MCF 10A (cell line): ENCODE results near the gene DDX50. TPM values are rescaled to one million over a fixed set of nuclear protein-coding genes. Genes with fewer than 3 reads are reported as not detected.

Source experiments
- BruUV-seq: library from RNA; stranded (reverse); fragments of 400-500 nt; replicated peaks from 2 replicates; lab custom pipeline; 2021; lab: Mats Ljungman, UMichigan
- CTCF ChIA-PET: fragments of 300-600 bp; sonication (Branson Sonifier 250); formaldehyde crosslinking; extraction: SDS; loops from one replicate; lab custom pipeline; 2021; ENCODE audit warnings: antibody characterized with exemption, inconsistent platforms; lab: Yijun Ruan, JAX
- POLR2A ChIA-PET: fragments of 300-600, 350-650 bp; sonication (Branson Sonifier 250); formaldehyde crosslinking; extraction: SDS; loops from one replicate; lab custom pipeline; 2020; ENCODE audit warnings: antibody characterized with exemption, inconsistent platforms; lab: Yijun Ruan, JAX
- DNase-seq: peaks from one replicate; pipeline ENCODE4 v3.0.0-alpha.2; 2018; ENCODE audit not compliant: unreplicated experiment
- H3K27ac Mint-ChIP-seq: one replicate; pipeline ENCODE4 v1.8.0; 2022; ENCODE audit warnings: mild to moderate bottlenecking, low read depth, mixed read lengths; ENCODE audit not compliant: unreplicated experiment
- H3K27me3 Mint-ChIP-seq: one replicate; pipeline ENCODE4 v1.8.0; 2022; ENCODE audit warnings: mixed read lengths; ENCODE audit not compliant: insufficient read depth, unreplicated experiment
- H3K36me3 Mint-ChIP-seq: one replicate; pipeline ENCODE4 v1.8.0; 2022; ENCODE audit warnings: mild to moderate bottlenecking, moderate library complexity, mixed read lengths; ENCODE audit not compliant: insufficient read depth, unreplicated experiment
- H3K4me1 Mint-ChIP-seq: one replicate; pipeline ENCODE4 v1.8.0; 2022; ENCODE audit warnings: mixed read lengths; ENCODE audit not compliant: insufficient read depth, unreplicated experiment
- H3K4me3 Mint-ChIP-seq: one replicate; pipeline ENCODE4 v1.8.0; 2022; ENCODE audit warnings: mild to moderate bottlenecking, moderate library complexity, mixed read lengths; ENCODE audit not compliant: unreplicated experiment
- H3K9me3 Mint-ChIP-seq: one replicate; pipeline ENCODE4 v1.8.0; 2022; ENCODE audit warnings: mixed read lengths; ENCODE audit not compliant: unreplicated experiment
- CTCF ChIP-seq: fragments of 200-600 bp; IDR thresholded peaks from one replicate; pipeline ENCODE4 v1.8.0; 2022; ENCODE audit warnings: antibody characterized with exemption, mild to moderate bottlenecking; ENCODE audit not compliant: unreplicated experiment
- intact Hi-C: fragments of 100-400 bp; cut with micrococcal nuclease; formaldehyde crosslinking; loops from 2 replicates; pipeline ENCODE4 v1.14.1; 2022
- total RNA-seq: library from RNA; stranded (reverse); gene quantifications from 2 replicates; pipeline ENCODE4 v1.2.3, GENCODE V29; 2022

Gene DDX50
- total RNA-seq, 1 experiment from 2014 or later, result 66.3 TPM

GRCh38 chr10:68870545-68871104, 30.5 kb upstream of the DDX50 start:
- no peak for TF ChIP-seq CTCF
- ChIA-PET CTCF (no interaction called here), POLR2A (no interaction called here)
- Mint-ChIP-seq H3K27me3 (no peaks in the 10 kb centered on the region), H3K27ac (no peak overlapping the region), H3K9me3 (peaks cover 11% of the 10 kb centered on the region), H3K36me3 (no peaks in the 10 kb centered on the region), H3K4me1 (no peaks in the 10 kb centered on the region), H3K4me3 (no peak overlapping the region)
- no peak for DNase-seq
- intact Hi-C loops, result no loop called here
- BruUV-seq, result no TSS peak

- Mint-ChIP-seq H3K4me3 (no peak overlapping the region), H3K27ac (no peak overlapping the region), H3K9me3 (peaks cover 11% of the 10 kb centered on the region), H3K36me3 (no peaks in the 10 kb centered on the region), H3K27me3 (no peaks in the 10 kb centered on the region), H3K4me1 (no peaks in the 10 kb centered on the region)
- ChIA-PET CTCF (no interaction called here), POLR2A (no interaction called here)
- TF ChIP-seq CTCF, result no peak
- intact Hi-C loops, result no loop called here
- no TSS peak for BruUV-seq
- peak; percentile 13 for DNase-seq
Observed at GRCh38 chr10:68871105-68871711, 29.9 kb upstream of the DDX50 start.

- intact Hi-C loops, result no loop called here
- peaks cover 11% of the 10 kb centered on the region for H3K9me3 Mint-ChIP-seq
- no peak overlapping the region for H3K4me3 Mint-ChIP-seq
- H3K36me3 Mint-ChIP-seq, result no peaks in the 10 kb centered on the region
- ChIA-PET POLR2A (interaction anchor here (0.7 kb wide), 1 partner anchor 1270 kb away, joined by 4 read pairs; no protein-coding TSS in a partner anchor), CTCF (no interaction called here)
- BruUV-seq, result no TSS peak
- no peaks in the 10 kb centered on the region for H3K4me1 Mint-ChIP-seq
- no peak overlapping the region for H3K27ac Mint-ChIP-seq
- peak; percentile 41 for DNase-seq
- TF ChIP-seq CTCF, result no peak
- no peaks in the 10 kb centered on the region for H3K27me3 Mint-ChIP-seq
Observed at GRCh38 chr10:68871731-68872342, 29.3 kb upstream of the DDX50 start.
